GM18951 (cell line): ENCODE data around the gene FAM187B.
"Not testable (repeated sequence)": the region's sequence is repeated elsewhere in the genome, so short reads cannot be mapped to it uniquely, and the experiment has no call there.

Source experiments
- POLR2A ChIP-seq: IDR thresholded peaks from 4 replicates; pipeline ENCODE4 v1.6.1; 2011; ENCODE audit warnings: mild to moderate bottlenecking; ENCODE audit not compliant: insufficient read length, insufficient read depth; ENCODE audit errors: extremely low read depth
- in situ Hi-C: fragments of 300-500 bp; cut with MboI; formaldehyde crosslinking; loops from one replicate; pipeline ENCODE4 v1.12.0; 2022; ENCODE audit warnings: low sequenced_read_pairs, mixed read lengths, inconsistent platforms; ENCODE audit not compliant: unreplicated experiment

The FAM187B gene

GRCh38 chr19:35236638-35237400 lies 8.3 kb upstream of the FAM187B start:
- in situ Hi-C loops = no loop called here
- TF ChIP-seq POLR2A = no peak

DNA sequence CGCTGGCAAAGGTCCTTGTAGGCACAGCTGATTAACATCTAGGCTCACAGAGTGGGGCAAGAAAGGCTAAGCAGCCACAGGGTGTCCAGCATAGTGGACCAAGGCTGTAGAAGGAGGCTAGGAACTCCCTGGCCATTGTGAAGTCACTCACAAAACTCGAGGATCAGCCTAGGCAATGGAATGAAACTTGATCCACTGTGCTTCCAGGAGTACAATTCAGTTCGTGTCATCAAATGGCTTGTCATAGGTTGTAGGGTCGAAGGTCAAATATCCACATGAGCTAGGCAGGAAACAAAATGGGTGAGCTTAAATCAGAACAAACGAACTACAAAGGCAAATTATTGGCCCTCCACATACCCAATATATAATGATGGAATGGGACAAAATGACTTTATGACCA lies 4.4 kb upstream of the FAM187B start:
- no peak for TF ChIP-seq POLR2A
- in situ Hi-C loops = no loop called here

DNA sequence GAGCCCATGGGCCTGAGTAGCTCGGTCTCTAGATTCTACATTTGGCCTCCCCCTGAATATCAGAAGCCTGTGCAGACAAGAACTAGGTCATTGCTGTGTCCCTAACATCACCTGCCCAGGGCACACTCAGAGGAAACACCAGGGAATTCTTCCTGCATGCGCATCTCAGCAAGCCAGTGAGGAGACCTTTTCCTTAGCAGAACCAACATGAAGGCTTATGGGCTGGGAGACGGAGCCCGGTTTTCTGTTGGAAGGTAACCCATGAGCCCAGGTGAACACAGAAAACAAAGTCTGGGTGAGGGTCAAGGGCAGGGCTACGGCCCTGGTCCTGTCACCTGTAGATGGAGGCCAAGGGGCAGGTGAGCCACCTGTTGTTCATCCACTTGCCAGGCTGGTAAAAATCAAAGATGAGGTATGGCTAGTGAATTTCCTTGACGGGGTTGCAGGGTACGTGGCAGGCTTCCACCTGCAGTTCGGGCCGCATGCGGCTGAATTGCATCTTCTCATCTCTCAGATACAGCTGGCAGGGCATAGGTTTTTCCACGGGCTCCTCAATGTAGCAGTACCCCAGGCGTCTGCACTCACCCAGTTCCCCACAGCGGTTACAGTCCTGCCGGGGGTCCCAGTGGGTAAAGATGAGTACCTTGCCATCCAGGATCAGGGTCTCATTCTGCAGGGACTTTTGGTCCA lies 3.6 kb upstream of the FAM187B start:
- TF ChIP-seq POLR2A = no peak
- in situ Hi-C loops = no loop called here

GRCh38 chr19:35229601-35230000 lies 1.1 kb upstream of the FAM187B start:
- TF ChIP-seq POLR2A = no peak
- in situ Hi-C loops = no loop called here

GRCh38 chr19:35226748-35227147 lies 1.8 kb downstream of the FAM187B start:
- in situ Hi-C loops = no loop called here
- no peak for TF ChIP-seq POLR2A

DNA sequence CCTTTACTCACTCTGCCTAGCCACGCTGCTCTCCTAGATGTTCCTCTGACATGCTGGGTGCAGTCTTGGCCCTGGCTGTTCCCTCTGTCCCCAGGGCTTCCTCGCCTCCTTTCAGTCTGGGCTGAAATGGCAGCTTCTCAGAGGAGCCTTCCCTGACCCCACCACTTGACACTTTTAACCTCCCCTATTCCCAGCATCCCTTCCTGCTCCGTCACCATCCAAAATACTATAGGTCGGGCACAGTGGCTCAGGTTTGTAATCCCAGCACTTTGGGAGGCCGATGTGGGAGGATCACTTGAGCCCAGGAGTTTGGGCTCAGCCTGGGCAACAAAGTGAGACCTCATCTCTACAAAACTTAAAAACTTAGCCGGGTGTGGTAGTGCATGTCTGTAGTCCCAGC lies 2.6 kb downstream of the FAM187B start:
- no peak for TF ChIP-seq POLR2A
- in situ Hi-C loops = no loop called here

DNA sequence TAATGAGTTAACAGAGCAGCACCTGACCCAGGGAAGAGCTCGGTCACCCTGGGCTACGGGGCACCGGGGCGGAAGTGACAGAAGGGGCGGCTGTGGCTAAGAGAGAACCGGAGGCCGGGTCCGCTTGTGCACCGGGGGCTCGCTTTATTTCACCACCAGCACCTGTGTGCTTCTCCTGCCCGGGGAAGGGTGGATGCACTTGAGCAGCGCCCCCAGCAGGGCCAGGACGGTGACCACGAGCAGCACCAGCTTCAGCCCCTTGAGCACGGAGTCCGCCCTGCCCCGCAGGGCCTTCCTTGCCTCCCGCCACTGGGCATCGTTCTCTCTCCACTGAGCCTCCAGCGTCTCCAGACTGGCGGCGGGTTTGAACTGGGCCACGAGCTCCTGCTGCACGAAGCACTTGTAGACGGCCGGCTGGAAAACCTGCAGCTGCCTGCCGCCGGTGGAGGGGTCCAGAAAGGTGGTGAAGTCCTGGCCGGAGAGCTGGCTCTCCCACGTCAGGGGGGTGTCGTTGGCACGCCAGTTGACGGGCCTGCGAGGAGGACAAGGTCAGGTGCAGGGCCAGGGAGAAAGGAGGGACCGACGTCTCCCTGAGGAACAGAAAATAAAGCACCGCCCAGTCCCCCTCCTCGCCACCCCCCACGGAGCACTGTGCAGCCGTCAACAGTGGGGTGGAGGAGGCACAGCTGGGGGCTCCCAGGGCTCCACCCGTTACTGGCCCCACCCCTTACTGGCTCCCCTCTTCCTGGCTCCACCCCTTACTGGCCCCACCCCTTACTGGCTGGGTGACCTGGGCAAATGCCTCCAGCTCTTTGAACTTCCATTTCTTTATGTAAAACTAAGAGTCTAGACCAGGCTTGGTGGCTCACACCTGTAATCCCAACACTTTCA lies 3.6 kb downstream of the FAM187B start:
- in situ Hi-C loops = no loop called here
- TF ChIP-seq POLR2A = no peak

- in situ Hi-C loops = no loop called here
- TF ChIP-seq POLR2A = no peak
Observed at GRCh38 chr19:35223862-35224505, 4.6 kb downstream of the FAM187B start.

DNA sequence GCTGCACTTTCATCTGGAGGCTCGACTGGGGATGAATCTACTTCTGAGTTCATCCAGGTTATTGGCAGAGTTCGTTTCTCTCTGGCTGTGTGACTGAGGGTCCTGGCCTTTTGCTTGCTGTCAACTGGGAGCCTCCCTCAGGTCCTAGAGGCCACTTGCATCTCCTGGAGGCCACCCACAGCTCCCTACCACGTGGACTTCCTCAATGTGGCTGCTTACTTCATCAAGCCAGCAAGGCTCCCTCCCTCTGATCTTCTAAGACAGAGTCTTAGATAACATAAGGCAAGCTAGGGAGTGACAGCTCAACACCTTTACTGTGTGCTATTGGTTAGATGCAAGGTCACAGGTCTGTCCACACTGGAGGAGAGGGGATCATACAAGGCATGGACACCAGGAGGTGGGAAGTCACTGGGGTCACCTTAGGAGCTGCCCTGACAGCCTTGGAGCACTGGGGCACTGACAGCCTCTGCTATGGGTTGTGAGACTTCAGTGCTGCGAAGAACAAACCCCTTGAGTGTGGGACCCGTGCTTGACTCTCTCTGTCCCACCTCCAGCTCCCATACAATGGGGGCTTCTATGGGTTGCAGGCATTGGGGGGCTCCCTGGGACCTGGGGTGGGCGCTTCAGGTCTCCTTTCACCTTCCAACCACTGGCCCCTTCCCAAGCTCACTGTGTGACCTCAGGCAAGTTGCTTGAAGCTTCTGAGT lies 5.3 kb downstream of the FAM187B start:
- TF ChIP-seq POLR2A = no peak
- in situ Hi-C loops = no loop called here

DNA sequence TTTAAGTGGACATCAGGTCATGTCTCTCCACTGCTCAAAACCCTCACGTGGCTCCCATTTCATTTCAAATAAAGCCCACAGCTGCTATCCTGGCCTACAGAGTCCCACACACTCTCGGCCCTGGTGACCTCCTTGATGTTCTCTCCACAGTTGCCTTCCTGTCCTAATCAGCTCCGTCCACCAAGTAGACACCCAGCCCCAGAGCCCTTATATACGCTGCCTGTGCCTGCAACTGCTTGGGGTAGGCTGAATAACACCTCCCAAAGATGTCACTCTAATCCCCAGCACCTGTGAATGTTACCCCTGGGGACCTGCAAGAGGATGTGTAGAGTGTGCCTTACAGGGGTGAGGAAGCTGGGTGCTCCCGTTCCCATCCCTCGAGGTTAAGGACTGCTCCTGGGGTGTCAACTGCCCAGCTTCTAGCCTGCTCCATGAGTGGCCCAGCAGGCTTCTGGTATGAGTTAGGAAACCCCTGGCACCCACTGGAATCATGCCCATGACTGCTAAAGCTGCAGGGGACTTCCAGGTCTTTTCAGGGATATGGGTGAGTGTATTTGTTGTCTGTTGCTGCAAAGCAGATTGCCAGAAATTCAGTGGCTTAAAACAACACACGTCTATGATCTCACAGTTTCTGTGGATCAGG lies 6.0 kb downstream of the FAM187B start:
- in situ Hi-C loops = no loop called here
- no peak for TF ChIP-seq POLR2A

GRCh38 chr19:35220973-35221590 lies 7.5 kb downstream of the FAM187B start:
- in situ Hi-C loops = not testable (repeated sequence)
